HAP-1 (cell line): ENCODE results near the gene ASPG.

ENCODE experiments used
- DNase-seq, 2 experiments: peaks; one replicate each; pipeline ENCODE4 v3.0.0-alpha.2; 2016 to 2020; ENCODE audit warnings: low spot score in 2 of 2
- H3K27me3 ChIP-seq: fragments of 250-450 bp; sonication (Bioruptor Pico); 2 replicates; pipeline ENCODE4 v1.5.1; 2020; ENCODE audit warnings: low read depth, mild to moderate bottlenecking, moderate library complexity
- H3K36me3 ChIP-seq: fragments of 250-450 bp; sonication (Bioruptor Pico); replicated peaks from 2 replicates; pipeline ENCODE4 v1.5.1; 2020; ENCODE audit warnings: mild to moderate bottlenecking
- H3K4me1 ChIP-seq: fragments of 250-450 bp; sonication (Bioruptor Pico); 2 replicates; pipeline ENCODE4 v1.5.1; 2020; ENCODE audit warnings: mild to moderate bottlenecking
- H3K4me3 ChIP-seq: fragments of 250-450 bp; sonication (Bioruptor Pico); 2 replicates; pipeline ENCODE4 v1.5.1; 2020; ENCODE audit warnings: mild to moderate bottlenecking, moderate library complexity
- H3K9me3 ChIP-seq: fragments of 250-450 bp; sonication (Bioruptor Pico); 2 replicates; pipeline ENCODE4 v1.5.1; 2020; ENCODE audit warnings: mild to moderate bottlenecking, moderate library complexity
- in situ Hi-C: fragments of 300-500 bp; cut with MboI; formaldehyde crosslinking; loops from 3 replicates; pipeline ENCODE4 v1.14.3; 2020; ENCODE audit warnings: low sequenced_read_pairs, inconsistent platforms, mixed read lengths

Gene ASPG

GRCh38 chr14:104093366-104094055 is 8.0 kb downstream of the ASPG start:
- in situ Hi-C loops, result no loop called here
- H3K4me1 ChIP-seq, result no peaks in the 10 kb centered on the region
- H3K36me3 ChIP-seq, result no peaks in the 10 kb centered on the region
- no peaks in the 10 kb centered on the region; the same call in 1 of the 2 replicates for H3K27me3 ChIP-seq
- DNase-seq, result peak in 1 of 2 experiments; percentile 54
- H3K9me3 ChIP-seq, result no peaks in the 10 kb centered on the region
- no peak overlapping the region for H3K4me3 ChIP-seq

GRCh38 chr14:104094056-104094708 is 8.7 kb downstream of the ASPG start:
- Histone ChIP-seq H3K4me1 (no peaks in the 10 kb centered on the region), H3K36me3 (no peaks in the 10 kb centered on the region), H3K4me3 (no peak overlapping the region), H3K9me3 (no peaks in the 10 kb centered on the region), H3K27me3 (no peaks in the 10 kb centered on the region; the same call in 1 of the 2 replicates)
- DNase-seq, result no peak
- in situ Hi-C loops, result no loop called here

- in situ Hi-C loops, result no loop called here
- H3K36me3 ChIP-seq, result no peaks in the 10 kb centered on the region
- peak; percentile 17 to 89 for DNase-seq
- no peaks in the 10 kb centered on the region for H3K4me1 ChIP-seq
- no peaks in the 10 kb centered on the region for H3K9me3 ChIP-seq
- no peak overlapping the region for H3K4me3 ChIP-seq
- H3K27me3 ChIP-seq, result no peaks in the 10 kb centered on the region; the same call in 1 of the 2 replicates
Measured at GRCh38 chr14:104094709-104095425, 9.4 kb downstream of the ASPG start.

GRCh38 chr14:104095426-104096310 is 10.2 kb downstream of the ASPG start:
- in situ Hi-C loops, result no loop called here
- DNase-seq, result no peak
- H3K9me3 ChIP-seq, result no peaks in the 10 kb centered on the region

GRCh38 chr14:104096318-104096717 is 10.8 kb downstream of the ASPG start:
- no peak overlapping the region for H3K4me3 ChIP-seq
- no peak for DNase-seq
- in situ Hi-C loops, result no loop called here

More at GRCh38 chr14:104095426-104096310, 10.2 kb downstream of the ASPG start:
- no peak overlapping the region for H3K4me3 ChIP-seq
- no peaks in the 10 kb centered on the region for H3K4me1 ChIP-seq
- no peaks in the 10 kb centered on the region; the same call in 1 of the 2 replicates for H3K27me3 ChIP-seq
- no peaks in the 10 kb centered on the region for H3K36me3 ChIP-seq

GRCh38 chr14:104096751-104097700 is 11.5 kb downstream of the ASPG start:
- peak in 1 of 2 experiments; percentile 34 for DNase-seq
- H3K36me3 ChIP-seq, result no peaks in the 10 kb centered on the region
- H3K4me3 ChIP-seq, result no peak overlapping the region
- H3K9me3 ChIP-seq, result no peaks in the 10 kb centered on the region
- H3K4me1 ChIP-seq, result no peaks in the 10 kb centered on the region
- no peaks in the 10 kb centered on the region; the same call in 1 of the 2 replicates for H3K27me3 ChIP-seq
- in situ Hi-C loops, result no loop called here

More at GRCh38 chr14:104096318-104096717, 10.8 kb downstream of the ASPG start:
- H3K36me3 ChIP-seq, result no peaks in the 10 kb centered on the region
- H3K9me3 ChIP-seq, result no peaks in the 10 kb centered on the region
- no peaks in the 10 kb centered on the region for H3K4me1 ChIP-seq
- no peaks in the 10 kb centered on the region; the same call in 1 of the 2 replicates for H3K27me3 ChIP-seq

- DNase-seq, result no peak
- Histone ChIP-seq H3K4me3 (no peak overlapping the region), H3K9me3 (no peaks in the 10 kb centered on the region), H3K36me3 (no peaks in the 10 kb centered on the region), H3K4me1 (no peaks in the 10 kb centered on the region), H3K27me3 (no peaks in the 10 kb centered on the region; the same call in 1 of the 2 replicates)
- in situ Hi-C loops, result no loop called here
Measured at GRCh38 chr14:104098272-104099095, 13.0 kb downstream of the ASPG start.

GRCh38 chr14:104099096-104100041 is 13.9 kb downstream of the ASPG start:
- H3K4me1 ChIP-seq, result no peaks in the 10 kb centered on the region
- H3K9me3 ChIP-seq, result no peaks in the 10 kb centered on the region
- in situ Hi-C loops, result no loop called here
- DNase-seq, result no peak
- no peak overlapping the region for H3K4me3 ChIP-seq
- H3K27me3 ChIP-seq, result no peaks in the 10 kb centered on the region; the same call in 1 of the 2 replicates
- H3K36me3 ChIP-seq, result no peaks in the 10 kb centered on the region

- H3K27me3 ChIP-seq, result no peaks in the 10 kb centered on the region; the same call in 1 of the 2 replicates
- DNase-seq, result no peak
- no peaks in the 10 kb centered on the region for H3K36me3 ChIP-seq
- H3K4me1 ChIP-seq, result no peaks in the 10 kb centered on the region
- in situ Hi-C loops, result no loop called here
- no peaks in the 10 kb centered on the region for H3K9me3 ChIP-seq
- no peak overlapping the region for H3K4me3 ChIP-seq
Measured at GRCh38 chr14:104100171-104101085, 14.9 kb downstream of the ASPG start.

- no peaks in the 10 kb centered on the region; the same call in 1 of the 2 replicates for H3K27me3 ChIP-seq
- no peaks in the 10 kb centered on the region for H3K36me3 ChIP-seq
- in situ Hi-C loops, result no loop called here
- no peak for DNase-seq
- H3K9me3 ChIP-seq, result no peaks in the 10 kb centered on the region
- no peaks in the 10 kb centered on the region for H3K4me1 ChIP-seq
- no peak overlapping the region for H3K4me3 ChIP-seq
Measured at GRCh38 chr14:104101086-104101621, 15.7 kb downstream of the ASPG start.
